H9 (cell line): ENCODE measurements around the gene KIF26B. TPM values are rescaled to one million over a fixed set of nuclear protein-coding genes. Genes with fewer than 3 reads are reported as not detected.

ENCODE experiments used
- DNase-seq: peaks from one replicate; pipeline ENCODE4 v3.0.0-alpha.2; 2017
- H2AFZ ChIP-seq: one replicate; pipeline ENCODE4 v1.6.1; 2013; ENCODE audit warnings: mild to moderate bottlenecking, low read length, control low read depth, moderate library complexity
- H2AK5ac ChIP-seq: 2 replicates; pipeline ENCODE4 v1.6.1; 2013; ENCODE audit warnings: low read length, control low read depth, mixed read lengths; ENCODE audit not compliant: insufficient read length
- H2BK120ac ChIP-seq: one replicate; pipeline ENCODE4 v1.6.1; 2013; ENCODE audit warnings: low read depth, mild to moderate bottlenecking, low read length, control low read depth, inconsistent platforms; ENCODE audit not compliant: poor library complexity, severe bottlenecking
- H2BK12ac ChIP-seq: 2 replicates; pipeline ENCODE4 v1.6.1; 2013; ENCODE audit warnings: low read length, control low read depth, mixed read lengths, low read depth; ENCODE audit not compliant: insufficient read length
- H2BK15ac ChIP-seq: 2 replicates; pipeline ENCODE4 v1.6.1; 2013; ENCODE audit warnings: low read depth, low read length, control low read depth
- H2BK20ac ChIP-seq: one replicate; pipeline ENCODE4 v1.6.1; 2013; ENCODE audit warnings: low read depth, mild to moderate bottlenecking, low read length, control low read depth, inconsistent platforms; ENCODE audit not compliant: poor library complexity, severe bottlenecking
- H2BK5ac ChIP-seq: 2 replicates; pipeline ENCODE4 v1.6.1; 2013; ENCODE audit warnings: low read length, control low read depth, mixed read lengths; ENCODE audit not compliant: insufficient read length
- H3K14ac ChIP-seq: 2 replicates; pipeline ENCODE4 v1.6.1; 2013; ENCODE audit warnings: low read length, control low read depth; ENCODE audit not compliant: insufficient read depth
- H3K18ac ChIP-seq: 2 replicates; pipeline ENCODE4 v1.6.1; 2013; ENCODE audit warnings: low read depth, mild to moderate bottlenecking, mixed read lengths, low read length, control low read depth; ENCODE audit not compliant: insufficient read length
- H3K23ac ChIP-seq: 2 replicates; pipeline ENCODE4 v1.6.1; 2013; ENCODE audit warnings: low read length, control low read depth, mixed read lengths, low read depth; ENCODE audit not compliant: insufficient read length
- H3K23me2 ChIP-seq: 2 replicates; pipeline ENCODE4 v1.6.1; 2013; ENCODE audit warnings: low read depth, mild to moderate bottlenecking, mixed read lengths, low read length, control low read depth; ENCODE audit not compliant: insufficient read length, poor library complexity, severe bottlenecking
- H3K27ac ChIP-seq: 2 replicates; pipeline ENCODE4 v1.5.1; 2013; ENCODE audit warnings: low read length, control low read depth, mixed read lengths, low read depth; ENCODE audit not compliant: insufficient read length
- H3K27me3 ChIP-seq: 2 replicates; pipeline ENCODE4 v1.6.1; 2013; ENCODE audit warnings: low read length, control low read depth, inconsistent platforms; ENCODE audit not compliant: insufficient read depth
- H3K4ac ChIP-seq: 2 replicates; pipeline ENCODE4 v1.6.1; 2013; ENCODE audit warnings: low read depth, mild to moderate bottlenecking, control low read depth, inconsistent platforms, low read length, moderate library complexity
- H3K4me1 ChIP-seq: 2 replicates; pipeline ENCODE4 v1.6.1; 2013; ENCODE audit warnings: low read length, control low read depth, inconsistent platforms; ENCODE audit not compliant: insufficient read depth
- H3K4me2 ChIP-seq: 2 replicates; pipeline ENCODE4 v1.6.1; 2013; ENCODE audit warnings: low read length, control low read depth, mixed read lengths; ENCODE audit not compliant: insufficient read length, insufficient read depth
- H3K56ac ChIP-seq: 2 replicates; pipeline ENCODE4 v1.6.1; 2013; ENCODE audit warnings: low read depth, mild to moderate bottlenecking, mixed read lengths, low read length, control low read depth; ENCODE audit not compliant: insufficient read length
- H3K79me1 ChIP-seq: 2 replicates; pipeline ENCODE4 v1.6.1; 2013; ENCODE audit warnings: low read depth, mild to moderate bottlenecking, moderate library complexity, low read length, control low read depth, inconsistent platforms; ENCODE audit not compliant: insufficient read depth, poor library complexity, severe bottlenecking
- H3K79me2 ChIP-seq: 2 replicates; pipeline ENCODE4 v1.6.1; 2013; ENCODE audit warnings: low read length, control low read depth, inconsistent platforms; ENCODE audit not compliant: insufficient read depth
- H3K9ac ChIP-seq: 2 replicates; pipeline ENCODE4 v1.6.1; 2013; ENCODE audit warnings: low read length, control low read depth, mixed read lengths; ENCODE audit not compliant: insufficient read length; ENCODE audit errors: extremely low read depth
- H3K9me3 ChIP-seq: one replicate; pipeline ENCODE4 v1.6.1; 2013; ENCODE audit warnings: low read depth, low read length, inconsistent platforms; ENCODE audit not compliant: control insufficient read depth
- H3T11ph ChIP-seq: one replicate; pipeline ENCODE4 v1.6.1; 2013; ENCODE audit warnings: mild to moderate bottlenecking, low read length, control low read depth, inconsistent platforms
- H4K20me1 ChIP-seq: one replicate; pipeline ENCODE4 v1.6.1; 2013; ENCODE audit not compliant: control insufficient read depth, insufficient read length, insufficient read depth
- H4K5ac ChIP-seq: 2 replicates; pipeline ENCODE4 v1.6.1; 2013; ENCODE audit warnings: low read depth, mild to moderate bottlenecking, mixed read lengths, low read length, control low read depth; ENCODE audit not compliant: insufficient read length
- H4K8ac ChIP-seq: replicated peaks from 2 replicates; pipeline ENCODE4 v1.6.1; 2013; ENCODE audit warnings: low read length, control low read depth, mixed read lengths, low read depth; ENCODE audit not compliant: insufficient read length
- H4K91ac ChIP-seq: 2 replicates; pipeline ENCODE4 v1.6.1; 2013; ENCODE audit warnings: low read depth, mild to moderate bottlenecking, moderate library complexity, mixed read lengths, low read length, control low read depth; ENCODE audit not compliant: insufficient read length
- H3K27ac Mint-ChIP-seq, 3 experiments: 2 replicates in 2 of 3; 3 replicates in 1 of 3; pipeline ENCODE4 v1.8.0; 2020 to 2021; ENCODE audit warnings: mixed read lengths in 3 of 3, mild to moderate bottlenecking in 1 of 3, moderate library complexity in 1 of 3
- H3K27me3 Mint-ChIP-seq: 2 replicates; pipeline ENCODE4 v1.8.0; 2021; ENCODE audit warnings: low read depth, mild to moderate bottlenecking, moderate library complexity, mixed read lengths
- H3K36me3 Mint-ChIP-seq, 3 experiments: 2 replicates in 2 of 3; 3 replicates in 1 of 3; pipeline ENCODE4 v1.8.0; 2020 to 2021; ENCODE audit warnings: low read depth in 3 of 3, mixed read lengths in 3 of 3; ENCODE audit not compliant: insufficient read depth in 1 of 3
- H3K4me1 Mint-ChIP-seq, 2 experiments: 2 replicates each; pipeline ENCODE4 v1.8.0; 2020; ENCODE audit warnings: mixed read lengths in 2 of 2
- H3K4me3 Mint-ChIP-seq, 2 experiments: 2 replicates in 1 of 2; 3 replicates in 1 of 2; pipeline ENCODE4 v1.8.0; 2020 to 2021; ENCODE audit warnings: mild to moderate bottlenecking in 2 of 2, mixed read lengths in 2 of 2, moderate library complexity in 1 of 2
- H3K9me3 Mint-ChIP-seq, 2 experiments: 2 replicates in 1 of 2; 3 replicates in 1 of 2; pipeline ENCODE4 v1.8.0; 2020; ENCODE audit warnings: mild to moderate bottlenecking in 2 of 2, mixed read lengths in 2 of 2, moderate library complexity in 1 of 2
- WGBS: extraction: QIAGEN DNeasy Blood & Tissue Kit; methylation state at CpG from one replicate; pipeline ENCODE4 v1.1.7; 2013; ENCODE audit warnings: missing lambda C conversion rate, low lambda C conversion rate, mixed read lengths; ENCODE audit not compliant: insufficient read length; ENCODE audit errors: extremely low coverage; 5-methylcytosine and 5-hydroxymethylcytosine counted together
- total RNA-seq: library from RNA; stranded (reverse); gene quantifications from 2 replicates; pipeline ENCODE4 v1.2.1, GENCODE V29; 2021
- TF ChIP-seq, protein P1 (sequence below): fragments of 200-600 bp; sonication (generic); conservative IDR thresholded peaks from 3 replicates; pipeline ENCODE4 v1.8.0; 2021; ENCODE audit warnings: antibody characterized with exemption, mild to moderate bottlenecking

The KIF26B gene
- total RNA-seq, 1 experiment from 2014 or later = 0.13 TPM

DNA sequence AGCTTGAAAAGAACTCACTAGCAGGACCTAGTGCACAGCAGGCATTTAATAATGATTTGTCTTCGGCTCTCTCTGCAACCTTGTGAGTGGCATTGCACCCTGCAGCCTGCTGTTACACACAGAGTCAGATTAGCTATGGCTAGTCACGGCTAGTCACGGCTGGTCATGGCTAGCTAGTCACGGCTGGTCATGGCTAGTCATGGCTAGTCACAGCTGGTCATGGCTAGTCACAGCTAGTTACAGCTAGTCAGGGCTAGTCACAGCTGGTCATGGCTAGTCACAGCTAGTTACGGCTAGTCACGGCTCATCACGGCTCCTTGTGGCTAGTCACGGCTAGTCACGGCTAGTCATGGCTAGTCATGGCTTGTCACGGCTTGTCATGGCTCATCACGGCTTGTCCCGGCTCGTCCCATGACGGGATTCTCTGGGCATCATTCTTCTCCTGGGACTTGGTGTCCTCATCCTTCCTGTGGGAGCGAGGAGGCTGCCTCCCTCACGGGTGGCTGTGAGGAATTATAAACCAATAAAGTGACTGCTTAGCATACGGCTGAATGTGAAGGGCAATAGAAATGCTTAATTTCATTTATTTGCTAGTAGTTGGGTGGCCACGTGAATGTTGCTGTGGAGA, 12.5 kb upstream of the KIF26B start:
- no peak overlapping the region for H3K14ac ChIP-seq
- no peak overlapping the region for H2BK5ac ChIP-seq
- TF ChIP-seq, protein P1, sequence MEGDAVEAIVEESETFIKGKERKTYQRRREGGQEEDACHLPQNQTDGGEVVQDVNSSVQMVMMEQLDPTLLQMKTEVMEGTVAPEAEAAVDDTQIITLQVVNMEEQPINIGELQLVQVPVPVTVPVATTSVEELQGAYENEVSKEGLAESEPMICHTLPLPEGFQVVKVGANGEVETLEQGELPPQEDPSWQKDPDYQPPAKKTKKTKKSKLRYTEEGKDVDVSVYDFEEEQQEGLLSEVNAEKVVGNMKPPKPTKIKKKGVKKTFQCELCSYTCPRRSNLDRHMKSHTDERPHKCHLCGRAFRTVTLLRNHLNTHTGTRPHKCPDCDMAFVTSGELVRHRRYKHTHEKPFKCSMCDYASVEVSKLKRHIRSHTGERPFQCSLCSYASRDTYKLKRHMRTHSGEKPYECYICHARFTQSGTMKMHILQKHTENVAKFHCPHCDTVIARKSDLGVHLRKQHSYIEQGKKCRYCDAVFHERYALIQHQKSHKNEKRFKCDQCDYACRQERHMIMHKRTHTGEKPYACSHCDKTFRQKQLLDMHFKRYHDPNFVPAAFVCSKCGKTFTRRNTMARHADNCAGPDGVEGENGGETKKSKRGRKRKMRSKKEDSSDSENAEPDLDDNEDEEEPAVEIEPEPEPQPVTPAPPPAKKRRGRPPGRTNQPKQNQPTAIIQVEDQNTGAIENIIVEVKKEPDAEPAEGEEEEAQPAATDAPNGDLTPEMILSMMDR = no peak
- H3K9me3 ChIP-seq = no peaks in the 10 kb centered on the region
- no peak overlapping the region for H2AFZ ChIP-seq
- no peak overlapping the region for H4K8ac ChIP-seq
- H2BK20ac ChIP-seq = no peak overlapping the region
- no peak overlapping the region for H2BK12ac ChIP-seq
- H2AK5ac ChIP-seq = no peak overlapping the region
- no peak overlapping the region for H2BK15ac ChIP-seq
- no peak overlapping the region for H3K4me2 ChIP-seq
- peaks cover 11% of the 10 kb centered on the region for H3K27me3 Mint-ChIP-seq
- no peak overlapping the region for H3T11ph ChIP-seq
- no peaks in the 10 kb centered on the region for H3K27me3 ChIP-seq
- no peak for DNase-seq
- H3K4me1 ChIP-seq = no peaks in the 10 kb centered on the region
- no peak overlapping the region for H3K27ac ChIP-seq
- no peak overlapping the region for H2BK120ac ChIP-seq
- no peaks in the 10 kb centered on the region for H3K23me2 ChIP-seq
- H3K4me1 Mint-ChIP-seq = no peaks in the 10 kb centered on the region
- H3K18ac ChIP-seq = no peak overlapping the region
- H3K4me3 Mint-ChIP-seq = no peak overlapping the region
- no peak overlapping the region for H3K27ac Mint-ChIP-seq
- H4K91ac ChIP-seq = no peak overlapping the region
- H3K23ac ChIP-seq = no peak overlapping the region
- no peaks in the 10 kb centered on the region for H3K36me3 Mint-ChIP-seq
- no peak overlapping the region for H3K56ac ChIP-seq
- H3K9me3 Mint-ChIP-seq = peaks cover 0 to 2% of the 10 kb centered on the region in 2 experiments; a peak in 2 of 5 replicates
- no peak overlapping the region for H4K5ac ChIP-seq
- H3K79me1 ChIP-seq = no peaks in the 10 kb centered on the region
- no peaks in the 10 kb centered on the region for H3K79me2 ChIP-seq
- no peak overlapping the region for H3K4ac ChIP-seq
- no peaks in the 10 kb centered on the region for H4K20me1 ChIP-seq
- no peak overlapping the region for H3K9ac ChIP-seq
- WGBS = no CpG with 5 or more reads among the region's 18 CpGs
